MM.1S (cell line): ENCODE data around the gene SH2D1B.

Experiments used
- CTCF ChIP-seq: fragments of 300-600 bp; sonication (generic); IDR thresholded peaks from 2 replicates; pipeline ENCODE4 v1.5.1; 2016; ENCODE audit warnings: antibody characterized with exemption, low read length, mixed read lengths
- EZH2phosphoT487 ChIP-seq: fragments of 300-600 bp; sonication (generic); IDR thresholded peaks from 2 replicates; pipeline ENCODE4 v1.6.1; 2018; ENCODE audit warnings: antibody characterized with exemption, low read length

- TF ChIP-seq CTCF (no peak), EZH2phosphoT487 (no peak)
Measured at GRCh38 chr1:162370161-162370560, 41.8 kb downstream of the SH2D1B start.
